Osteoblast (primary cell): ENCODE data around the gene TJP2. TPM values are rescaled to one million over a fixed set of nuclear protein-coding genes. Genes with fewer than 3 reads are reported as not detected.

Experiments used
- DNase-seq: peaks from one replicate; pipeline ENCODE4 v3.0.0; 2011; ENCODE audit warnings: low spot score, mixed read lengths; ENCODE audit not compliant: insufficient read length; ENCODE audit errors: missing footprints
- H2AFZ ChIP-seq: 2 replicates; pipeline ENCODE4 v1.6.0; 2011; ENCODE audit warnings: mild to moderate bottlenecking, low read length
- H3K27ac ChIP-seq: 2 replicates; pipeline ENCODE4 v1.5.1; 2011; ENCODE audit warnings: mild to moderate bottlenecking, low read depth, low read length, moderate library complexity
- H3K27me3 ChIP-seq: 2 replicates; pipeline ENCODE4 v1.6.0; 2012; ENCODE audit warnings: mild to moderate bottlenecking, control low read depth, inconsistent platforms, low read length, moderate library complexity; ENCODE audit not compliant: insufficient read depth
- H3K36me3 ChIP-seq: 2 replicates; pipeline ENCODE4 v1.5.1; 2011; ENCODE audit warnings: mild to moderate bottlenecking, low read length, control low read depth, moderate library complexity; ENCODE audit not compliant: insufficient read depth
- H3K4me1 ChIP-seq: 2 replicates; pipeline ENCODE4 v1.5.1; 2011; ENCODE audit warnings: mild to moderate bottlenecking, low read length, control low read depth, moderate library complexity; ENCODE audit not compliant: insufficient read depth
- H3K4me2 ChIP-seq: 2 replicates; pipeline ENCODE4 v1.6.0; 2011; ENCODE audit warnings: mild to moderate bottlenecking, low read length; ENCODE audit not compliant: insufficient read depth
- H3K4me3 ChIP-seq: fragments of 200-600 bp; sonication (generic); 3 replicates; pipeline ENCODE4 v1.5.1; 2012; ENCODE audit warnings: mild to moderate bottlenecking, low read length, inconsistent platforms; ENCODE audit not compliant: insufficient read depth
- H3K79me2 ChIP-seq: 2 replicates; pipeline ENCODE4 v1.6.0; 2012; ENCODE audit warnings: mild to moderate bottlenecking, low read length, control low read depth, inconsistent platforms; ENCODE audit not compliant: insufficient read depth
- H3K9me3 ChIP-seq: 2 replicates; pipeline ENCODE4 v1.5.1; 2011; ENCODE audit warnings: low read depth, low read length, control low read depth
- H4K20me1 ChIP-seq: 2 replicates; pipeline ENCODE4 v1.6.0; 2012; ENCODE audit warnings: mild to moderate bottlenecking, low read length, control low read depth; ENCODE audit not compliant: insufficient read depth
- total RNA-seq: library from RNA; depleted of rRNA; stranded (reverse); fragments of >200 nt; gene quantifications from 2 replicates; pipeline ENCODE4 v1.2.3, GENCODE V29; 2012
- TF ChIP-seq, protein P1 (sequence below): IDR thresholded peaks from 2 replicates; pipeline ENCODE4 v1.5.1; 2011; ENCODE audit warnings: mild to moderate bottlenecking, low read depth, low read length, moderate library complexity; ENCODE audit errors: extremely low read depth

TJP2 gene
- total RNA-seq, 1 donor = 28.6 TPM

- Histone ChIP-seq H3K27me3 (no peaks in the 10 kb centered on the region), H3K4me2 (no peak overlapping the region), H3K79me2 (no peaks in the 10 kb centered on the region), H3K9me3 (no peaks in the 10 kb centered on the region), H3K4me3 (no peak overlapping the region), H3K27ac (no peak overlapping the region), H2AFZ (no peak overlapping the region), H3K4me1 (no peaks in the 10 kb centered on the region), H4K20me1 (no peaks in the 10 kb centered on the region), H3K36me3 (peaks cover 42% of the 10 kb centered on the region)
- TF ChIP-seq, protein P1, sequence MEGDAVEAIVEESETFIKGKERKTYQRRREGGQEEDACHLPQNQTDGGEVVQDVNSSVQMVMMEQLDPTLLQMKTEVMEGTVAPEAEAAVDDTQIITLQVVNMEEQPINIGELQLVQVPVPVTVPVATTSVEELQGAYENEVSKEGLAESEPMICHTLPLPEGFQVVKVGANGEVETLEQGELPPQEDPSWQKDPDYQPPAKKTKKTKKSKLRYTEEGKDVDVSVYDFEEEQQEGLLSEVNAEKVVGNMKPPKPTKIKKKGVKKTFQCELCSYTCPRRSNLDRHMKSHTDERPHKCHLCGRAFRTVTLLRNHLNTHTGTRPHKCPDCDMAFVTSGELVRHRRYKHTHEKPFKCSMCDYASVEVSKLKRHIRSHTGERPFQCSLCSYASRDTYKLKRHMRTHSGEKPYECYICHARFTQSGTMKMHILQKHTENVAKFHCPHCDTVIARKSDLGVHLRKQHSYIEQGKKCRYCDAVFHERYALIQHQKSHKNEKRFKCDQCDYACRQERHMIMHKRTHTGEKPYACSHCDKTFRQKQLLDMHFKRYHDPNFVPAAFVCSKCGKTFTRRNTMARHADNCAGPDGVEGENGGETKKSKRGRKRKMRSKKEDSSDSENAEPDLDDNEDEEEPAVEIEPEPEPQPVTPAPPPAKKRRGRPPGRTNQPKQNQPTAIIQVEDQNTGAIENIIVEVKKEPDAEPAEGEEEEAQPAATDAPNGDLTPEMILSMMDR = no peak
- DNase-seq = no peak
Observed at GRCh38 chr9:69237702-69238295, 63.7 kb downstream of the TJP2 start.

- H4K20me1 ChIP-seq = no peaks in the 10 kb centered on the region
- no peak overlapping the region for H3K27ac ChIP-seq
- no peaks in the 10 kb centered on the region for H3K4me1 ChIP-seq
- H3K9me3 ChIP-seq = no peaks in the 10 kb centered on the region
- no peak overlapping the region for H3K4me3 ChIP-seq
- TF ChIP-seq, protein P1 = no peak
- peaks cover 25% of the 10 kb centered on the region for H3K36me3 ChIP-seq
- no peaks in the 10 kb centered on the region for H3K79me2 ChIP-seq
- no peak for DNase-seq
- no peak overlapping the region for H2AFZ ChIP-seq
- H3K4me2 ChIP-seq = no peak overlapping the region
- no peaks in the 10 kb centered on the region for H3K27me3 ChIP-seq
Observed at GRCh38 chr9:69243116-69243515, 69.0 kb downstream of the TJP2 start.

- no peaks in the 10 kb centered on the region for H3K4me1 ChIP-seq
- H3K4me2 ChIP-seq = no peak overlapping the region
- H3K9me3 ChIP-seq = no peaks in the 10 kb centered on the region
- DNase-seq = no peak
- peaks cover 16% of the 10 kb centered on the region for H3K36me3 ChIP-seq
- TF ChIP-seq, protein P1 = no peak
- H4K20me1 ChIP-seq = no peaks in the 10 kb centered on the region
- no peaks in the 10 kb centered on the region for H3K27me3 ChIP-seq
- no peaks in the 10 kb centered on the region for H3K79me2 ChIP-seq
- no peak overlapping the region for H3K4me3 ChIP-seq
- H3K27ac ChIP-seq = no peak overlapping the region
- H2AFZ ChIP-seq = no peak overlapping the region
Observed at GRCh38 chr9:69246629-69247028, 72.6 kb downstream of the TJP2 start.

GRCh38 chr9:69248005-69248404, 73.9 kb downstream of the TJP2 start:
- DNase-seq = no peak
- H3K4me2 ChIP-seq = no peak overlapping the region

More at GRCh38 chr9:69248005-69248404, 73.9 kb downstream of the TJP2 start:
- no peaks in the 10 kb centered on the region for H4K20me1 ChIP-seq
- H3K4me3 ChIP-seq = no peak overlapping the region
- no peak overlapping the region for H2AFZ ChIP-seq
- H3K36me3 ChIP-seq = peaks cover 20% of the 10 kb centered on the region
- H3K27me3 ChIP-seq = no peaks in the 10 kb centered on the region
- TF ChIP-seq, protein P1 = no peak
- no peaks in the 10 kb centered on the region for H3K4me1 ChIP-seq
- no peak overlapping the region for H3K27ac ChIP-seq
- H3K79me2 ChIP-seq = no peaks in the 10 kb centered on the region
- no peaks in the 10 kb centered on the region for H3K9me3 ChIP-seq
